ENCODE data around the gene MDM1. TPM values are rescaled to one million over a fixed set of nuclear protein-coding genes. Genes with fewer than 3 reads are reported as not detected.

The MDM1 gene
- total RNA-seq, 1 experiment from 2014 or later: 10.6 TPM

DNA sequence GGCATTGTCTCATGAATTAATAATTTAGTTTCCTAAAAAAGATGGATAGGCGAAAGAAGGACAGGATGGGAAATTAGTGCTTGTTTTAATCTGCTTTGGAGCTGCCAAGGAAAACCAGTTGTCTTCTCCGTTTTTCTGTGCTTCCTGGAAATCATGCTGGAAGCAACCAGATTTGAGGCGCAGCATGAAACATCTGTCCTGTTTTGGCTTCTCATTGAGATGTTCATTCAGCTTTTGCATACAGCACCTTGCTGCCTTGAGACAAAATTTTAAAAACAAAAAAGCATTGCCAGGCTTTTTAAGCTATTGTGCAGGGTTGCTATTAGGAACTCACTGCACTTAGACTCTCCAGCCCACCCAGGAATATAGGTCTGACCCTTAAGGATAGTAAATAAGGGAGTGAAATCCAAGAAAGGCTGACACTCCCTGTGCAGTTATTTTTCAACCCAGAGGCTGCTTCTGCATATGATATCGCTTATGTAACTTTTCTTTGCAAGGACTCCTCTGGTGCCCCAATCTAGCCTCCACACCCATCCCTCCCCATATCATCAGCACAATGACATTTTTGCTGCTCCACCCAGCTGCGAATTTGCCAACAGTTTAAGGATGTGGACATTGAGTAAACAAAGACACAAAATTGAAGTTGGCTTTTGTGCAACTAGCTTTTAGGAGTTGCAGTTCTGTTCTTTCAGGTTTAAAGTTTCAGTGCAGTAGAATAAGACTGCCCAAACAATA, 46.9 kb upstream of the MDM1 start:
- H3K27ac Mint-ChIP-seq: no peak overlapping the region
- no peak overlapping the region for H3K23ac ChIP-seq (ENCODE audit: insufficient read length, low read depth, low read length)

More for the DNA sequence above, 46.9 kb upstream of the MDM1 start:
- H2BK20ac ChIP-seq (ENCODE audit: low read depth, low read length, poor library complexity, severe bottlenecking): no peak overlapping the region
- H3K23me2 ChIP-seq (ENCODE audit: insufficient read length, low read depth, low read length, poor library complexity, severe bottlenecking): no peaks in the 10 kb centered on the region
- no peaks in the 10 kb centered on the region for H3K79me1 ChIP-seq (ENCODE audit: insufficient read depth, low read depth, low read length, poor library complexity, severe bottlenecking)
- no peak overlapping the region for H4K8ac ChIP-seq (replicated peaks; ENCODE audit: insufficient read length, low read depth, low read length)
- no CpG with 5 or more reads among the region's 5 CpGs for WGBS (ENCODE audit: extremely low coverage, insufficient read length, low lambda C conversion rate)
- H3K4me1 ChIP-seq (ENCODE audit: insufficient read depth, low read length): no peaks in the 10 kb centered on the region
- H2BK15ac ChIP-seq (ENCODE audit: low read depth, low read length): no peak overlapping the region
- H3K56ac ChIP-seq (ENCODE audit: insufficient read length, low read depth, low read length): no peak overlapping the region
- H3K9me3 ChIP-seq (ENCODE audit: control insufficient read depth, low read depth, low read length): no peaks in the 10 kb centered on the region
- H3K18ac ChIP-seq (ENCODE audit: insufficient read length, low read depth, low read length): no peak overlapping the region
- no peak for DNase-seq
- H2AFZ ChIP-seq (ENCODE audit: low read length): no peak overlapping the region
- TF ChIP-seq, protein P1, sequence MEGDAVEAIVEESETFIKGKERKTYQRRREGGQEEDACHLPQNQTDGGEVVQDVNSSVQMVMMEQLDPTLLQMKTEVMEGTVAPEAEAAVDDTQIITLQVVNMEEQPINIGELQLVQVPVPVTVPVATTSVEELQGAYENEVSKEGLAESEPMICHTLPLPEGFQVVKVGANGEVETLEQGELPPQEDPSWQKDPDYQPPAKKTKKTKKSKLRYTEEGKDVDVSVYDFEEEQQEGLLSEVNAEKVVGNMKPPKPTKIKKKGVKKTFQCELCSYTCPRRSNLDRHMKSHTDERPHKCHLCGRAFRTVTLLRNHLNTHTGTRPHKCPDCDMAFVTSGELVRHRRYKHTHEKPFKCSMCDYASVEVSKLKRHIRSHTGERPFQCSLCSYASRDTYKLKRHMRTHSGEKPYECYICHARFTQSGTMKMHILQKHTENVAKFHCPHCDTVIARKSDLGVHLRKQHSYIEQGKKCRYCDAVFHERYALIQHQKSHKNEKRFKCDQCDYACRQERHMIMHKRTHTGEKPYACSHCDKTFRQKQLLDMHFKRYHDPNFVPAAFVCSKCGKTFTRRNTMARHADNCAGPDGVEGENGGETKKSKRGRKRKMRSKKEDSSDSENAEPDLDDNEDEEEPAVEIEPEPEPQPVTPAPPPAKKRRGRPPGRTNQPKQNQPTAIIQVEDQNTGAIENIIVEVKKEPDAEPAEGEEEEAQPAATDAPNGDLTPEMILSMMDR (conservative IDR thresholded peaks at IDR 0.05): no peak
- no peaks in the 10 kb centered on the region for H3K27me3 ChIP-seq (ENCODE audit: insufficient read depth, low read length)
- H3K27me3 Mint-ChIP-seq (ENCODE audit: low read depth): peaks cover 1% of the 10 kb centered on the region; the same call in 1 of the 2 replicates
- H2BK5ac ChIP-seq (ENCODE audit: insufficient read length, low read length): no peak overlapping the region
- H4K20me1 ChIP-seq (ENCODE audit: control insufficient read depth, insufficient read depth, insufficient read length): no peaks in the 10 kb centered on the region
- no peak overlapping the region for H4K91ac ChIP-seq (ENCODE audit: insufficient read length, low read depth, low read length)
- H2BK120ac ChIP-seq (ENCODE audit: low read depth, low read length, poor library complexity, severe bottlenecking): no peak overlapping the region
- no peak overlapping the region for H3K4me3 Mint-ChIP-seq
- peaks cover 19 to 20% of the 10 kb centered on the region in 2 experiments for H3K4me1 Mint-ChIP-seq
- H3K9ac ChIP-seq (ENCODE audit: extremely low read depth, insufficient read length, low read length): no peak overlapping the region
- no peak overlapping the region for H4K5ac ChIP-seq (ENCODE audit: insufficient read length, low read depth, low read length)
- no peaks in the 10 kb centered on the region; a peak in 1 of 7 replicates for H3K36me3 Mint-ChIP-seq (ENCODE audit: insufficient read depth in 1 of 3, low read depth in 3 of 3)
- no peak overlapping the region for H3K14ac ChIP-seq (ENCODE audit: insufficient read depth, low read length)
- no peaks in the 10 kb centered on the region for H3K9me3 Mint-ChIP-seq
- H3K4ac ChIP-seq (ENCODE audit: low read depth, low read length): no peak overlapping the region
- no peak overlapping the region for H2BK12ac ChIP-seq (ENCODE audit: insufficient read length, low read depth, low read length)
- no peak overlapping the region for H2AK5ac ChIP-seq (ENCODE audit: insufficient read length, low read length)
- no peak overlapping the region for H3K27ac ChIP-seq (ENCODE audit: insufficient read length, low read depth, low read length)
- H3T11ph ChIP-seq (ENCODE audit: low read length): no peak overlapping the region
- H3K4me2 ChIP-seq (ENCODE audit: insufficient read depth, insufficient read length, low read length): no peak overlapping the region
- H3K79me2 ChIP-seq (ENCODE audit: insufficient read depth, low read length): 0 out of 2 replicates have a peak, but pooled peaks cover 2% of the 10 kb centered on the region

All from H9 (cell line).